AG10803 (cell line): ENCODE measurements around the gene SLC23A2.
"Not testable (repeated sequence)": the region's sequence is repeated elsewhere in the genome, so short reads cannot be mapped to it uniquely, and the experiment has no call there.

ENCODE experiments used
- DNase-seq: peaks from one replicate; pipeline ENCODE4 v3.0.0; 2010; ENCODE audit warnings: low read depth
- H3K4me3 ChIP-seq: 2 replicates; pipeline ENCODE4 v1.5.1; 2011; ENCODE audit warnings: mild to moderate bottlenecking, low read length, control low read depth
- TF ChIP-seq, protein P1 (sequence below): conservative IDR thresholded peaks from 2 replicates; pipeline ENCODE4 v1.5.1; 2011; ENCODE audit warnings: mild to moderate bottlenecking, low read length, control low read depth, inconsistent platforms

Gene SLC23A2

GRCh38 chr20:4926531-4927156 is 74.7 kb downstream of the SLC23A2 start:
- no peak for DNase-seq
- TF ChIP-seq, protein P1, sequence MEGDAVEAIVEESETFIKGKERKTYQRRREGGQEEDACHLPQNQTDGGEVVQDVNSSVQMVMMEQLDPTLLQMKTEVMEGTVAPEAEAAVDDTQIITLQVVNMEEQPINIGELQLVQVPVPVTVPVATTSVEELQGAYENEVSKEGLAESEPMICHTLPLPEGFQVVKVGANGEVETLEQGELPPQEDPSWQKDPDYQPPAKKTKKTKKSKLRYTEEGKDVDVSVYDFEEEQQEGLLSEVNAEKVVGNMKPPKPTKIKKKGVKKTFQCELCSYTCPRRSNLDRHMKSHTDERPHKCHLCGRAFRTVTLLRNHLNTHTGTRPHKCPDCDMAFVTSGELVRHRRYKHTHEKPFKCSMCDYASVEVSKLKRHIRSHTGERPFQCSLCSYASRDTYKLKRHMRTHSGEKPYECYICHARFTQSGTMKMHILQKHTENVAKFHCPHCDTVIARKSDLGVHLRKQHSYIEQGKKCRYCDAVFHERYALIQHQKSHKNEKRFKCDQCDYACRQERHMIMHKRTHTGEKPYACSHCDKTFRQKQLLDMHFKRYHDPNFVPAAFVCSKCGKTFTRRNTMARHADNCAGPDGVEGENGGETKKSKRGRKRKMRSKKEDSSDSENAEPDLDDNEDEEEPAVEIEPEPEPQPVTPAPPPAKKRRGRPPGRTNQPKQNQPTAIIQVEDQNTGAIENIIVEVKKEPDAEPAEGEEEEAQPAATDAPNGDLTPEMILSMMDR: no peak
- no peak overlapping the region for H3K4me3 ChIP-seq

GRCh38 chr20:4925842-4926530 is 75.3 kb downstream of the SLC23A2 start:
- TF ChIP-seq, protein P1: no peak
- H3K4me3 ChIP-seq: no peak overlapping the region
- peak; percentile 18 for DNase-seq

DNA sequence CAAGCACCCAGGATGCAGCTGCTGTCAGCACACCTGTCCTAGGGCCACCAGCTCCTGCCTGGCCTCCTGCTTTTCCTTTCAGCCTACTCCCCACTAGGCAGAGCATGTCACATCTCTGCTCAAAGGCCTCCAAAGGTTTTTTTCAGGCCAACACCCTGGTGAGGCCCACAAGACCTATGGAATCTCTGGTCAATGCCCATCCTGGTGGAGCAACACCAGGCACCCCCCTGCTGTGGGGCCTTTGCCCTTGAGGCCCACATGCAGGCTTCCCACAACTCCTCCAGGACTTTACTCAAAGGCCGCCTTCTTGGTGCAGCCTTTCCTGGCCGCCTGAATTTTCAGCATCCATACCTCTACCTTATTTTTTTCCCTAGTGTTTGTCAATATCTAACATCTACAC is 76.9 kb downstream of the SLC23A2 start:
- TF ChIP-seq, protein P1: no peak

DNA sequence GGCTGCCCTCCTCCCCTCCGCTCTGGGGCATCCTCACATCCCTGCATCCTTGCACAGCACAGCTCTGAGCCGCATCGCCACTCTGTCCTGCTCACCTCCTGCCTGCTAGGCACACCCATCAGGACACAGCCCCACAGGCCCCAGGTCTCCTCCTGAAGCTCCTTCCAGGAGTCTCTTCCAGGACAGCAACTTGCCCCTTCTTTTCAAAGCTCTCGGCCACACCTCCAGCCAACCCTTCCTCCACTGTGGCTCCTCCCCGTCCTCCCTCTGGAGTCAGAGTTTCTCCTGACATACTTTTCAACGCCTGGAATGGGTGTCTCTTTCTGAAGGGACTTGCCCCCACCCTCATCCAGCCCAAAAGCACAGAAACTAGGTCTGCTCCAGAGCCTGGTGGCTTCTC is 77.3 kb downstream of the SLC23A2 start:
- H3K4me3 ChIP-seq: no peak overlapping the region
- no peak for DNase-seq
- TF ChIP-seq, protein P1: no peak

More for the DNA sequence above, 76.9 kb downstream of the SLC23A2 start:
- no peak for DNase-seq
- H3K4me3 ChIP-seq: no peak overlapping the region

DNA sequence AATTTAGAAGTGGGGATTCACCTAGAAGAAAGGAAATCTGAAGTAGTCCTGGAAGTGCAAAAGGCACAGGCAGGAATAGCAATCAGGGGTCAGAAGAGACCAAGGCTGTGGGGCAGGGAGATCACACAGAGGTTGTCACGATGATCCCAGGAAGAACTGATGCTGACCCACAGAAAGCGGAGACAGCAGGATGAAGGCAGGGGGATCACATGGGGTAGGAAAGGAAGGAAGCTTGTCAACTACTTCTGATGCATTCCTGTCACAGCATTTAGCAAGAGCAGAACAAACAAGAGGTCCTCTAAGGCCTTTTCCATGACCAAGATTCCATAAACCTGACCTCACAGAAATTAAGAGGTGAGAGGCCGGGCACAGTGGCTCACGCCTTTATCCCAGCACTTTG is 79.1 kb downstream of the SLC23A2 start:
- TF ChIP-seq, protein P1: no peak
- no peak for DNase-seq
- H3K4me3 ChIP-seq: no peak overlapping the region

DNA sequence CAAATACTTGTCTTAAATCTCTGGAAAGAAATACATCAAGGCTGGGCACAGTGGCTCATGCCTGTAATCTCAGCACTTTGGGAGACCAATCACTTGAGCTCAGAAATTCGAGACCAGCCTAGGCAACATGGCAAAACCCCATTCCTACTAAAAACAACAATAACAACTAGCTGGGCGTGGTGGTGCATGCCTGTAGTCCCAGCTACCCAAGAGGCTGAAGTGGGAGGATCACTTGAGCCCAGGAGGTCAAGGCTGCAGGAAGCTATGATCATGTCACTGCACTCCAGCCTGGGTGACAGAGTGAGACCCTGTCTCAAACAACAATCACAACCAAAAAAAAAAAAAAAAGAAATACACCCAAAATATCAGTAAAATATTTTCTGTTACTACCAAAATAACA is 80.0 kb downstream of the SLC23A2 start:
- H3K4me3 ChIP-seq, DNase-seq: not testable (repeated sequence)

GRCh38 chr20:4920655-4921054 is 80.7 kb downstream of the SLC23A2 start:
- DNase-seq: no peak
- H3K4me3 ChIP-seq: no peak overlapping the region
- TF ChIP-seq, protein P1: no peak
